H1 (cell line): ENCODE measurements around the gene PCDH9. TPM values are rescaled to one million over a fixed set of nuclear protein-coding genes. Genes with fewer than 3 reads are reported as not detected.

Experiments
- CTCF ChIA-PET: fragments of 300-600 bp; sonication (Branson Sonifier 250); formaldehyde crosslinking; loops from one replicate; lab custom pipeline; 2021; ENCODE audit not compliant: partially characterized antibody; lab: Charles Lee
- POLR2A ChIA-PET: fragments of 300-600 bp; sonication (Branson Sonifier 250); formaldehyde crosslinking; loops from one replicate; lab custom pipeline; 2021; ENCODE audit warnings: inconsistent platforms; ENCODE audit not compliant: partially characterized antibody; lab: Charles Lee
- DNase-seq, 2 experiments: peaks; one replicate each; pipeline versions ENCODE4 v3.0.0 to v3.0.0-alpha.2; 2010 to 2022; ENCODE audit warnings: low spot score in 2 of 2, low read depth in 1 of 2, mixed read lengths in 1 of 2
- FAIRE-seq: peaks from 2 replicates; lab custom pipeline; 2011; peaks lifted over from hg19 to GRCh38; lab: Jason Lieb, UNC
- H2AFZ ChIP-seq: 2 replicates; pipeline ENCODE4 v1.8.1; 2012; ENCODE audit warnings: low read length, inconsistent platforms
- H2AK5ac ChIP-seq: 2 replicates; pipeline ENCODE4 v1.6.1; 2013; ENCODE audit warnings: low read depth, low read length
- H2BK120ac ChIP-seq: replicated peaks from 2 replicates; pipeline ENCODE3; 2013; ENCODE audit warnings: low read depth, low read length, inconsistent platforms
- H2BK12ac ChIP-seq: 2 replicates; pipeline ENCODE4 v1.6.1; 2013; ENCODE audit warnings: low read depth, low read length
- H2BK15ac ChIP-seq: 2 replicates; pipeline ENCODE4 v1.6.1; 2013; ENCODE audit warnings: low read length
- H2BK20ac ChIP-seq: 2 replicates; pipeline ENCODE4 v1.6.1; 2013; ENCODE audit warnings: low read length
- H2BK5ac ChIP-seq: 2 replicates; pipeline ENCODE4 v1.6.1; 2013; ENCODE audit warnings: low read depth, low read length
- H3K14ac ChIP-seq: 2 replicates; pipeline ENCODE4 v1.6.1; 2013; ENCODE audit warnings: inconsistent platforms; ENCODE audit not compliant: insufficient read length
- H3K18ac ChIP-seq: 2 replicates; pipeline ENCODE4 v1.6.1; 2013; ENCODE audit warnings: low read length; ENCODE audit errors: extremely low read depth
- H3K23ac ChIP-seq: 2 replicates; pipeline ENCODE4 v1.6.1; 2013; ENCODE audit warnings: inconsistent platforms; ENCODE audit not compliant: insufficient read length
- H3K23me2 ChIP-seq: 2 replicates; pipeline ENCODE4 v1.6.1; 2013; ENCODE audit warnings: low read depth, low read length
- H3K27ac ChIP-seq: 2 replicates; pipeline ENCODE4 v1.6.1; 2011; ENCODE audit warnings: low read depth, low read length, inconsistent platforms
- H3K27me3 ChIP-seq, 4 experiments: replicated peaks in 1 of 4; 1 replicate in 1 of 4; 2 replicates in 3 of 4; pipeline versions ENCODE4 v1.6.1 to v1.8.1; 2011 to 2013; ENCODE audit warnings: low read length in 3 of 4, mild to moderate bottlenecking in 3 of 4, inconsistent platforms in 2 of 4, mixed read lengths in 2 of 4, moderate library complexity in 1 of 4; ENCODE audit not compliant: control insufficient read depth in 3 of 4, insufficient read depth in 3 of 4; ENCODE audit errors: extremely low read depth in 1 of 4
- H3K36me3 ChIP-seq, 4 experiments: 2 replicates each; pipeline versions ENCODE4 v1.6.1 to v1.8.1; 2011 to 2013; ENCODE audit warnings: mild to moderate bottlenecking in 4 of 4, low read length in 3 of 4, moderate library complexity in 2 of 4, control low read depth in 1 of 4, inconsistent platforms in 1 of 4; ENCODE audit not compliant: insufficient read depth in 4 of 4, control insufficient read depth in 2 of 4
- H3K4ac ChIP-seq: replicated peaks from 2 replicates; pipeline ENCODE3; 2013; ENCODE audit warnings: low read length, low read depth, mixed read lengths, inconsistent platforms; ENCODE audit not compliant: insufficient read length
- H3K4me1 ChIP-seq, 4 experiments: replicated peaks in 1 of 4; 1 replicate in 1 of 4; 2 replicates in 3 of 4; pipeline versions ENCODE4 v1.6.1 to v1.8.1; 2011 to 2013; ENCODE audit warnings: low read length in 3 of 4, inconsistent platforms in 2 of 4, mixed read lengths in 1 of 4; ENCODE audit not compliant: insufficient read depth in 4 of 4, control insufficient read depth in 3 of 4
- H3K4me2 ChIP-seq, 2 experiments: 2 replicates each; pipeline versions ENCODE4 v1.6.1 to v1.8.1; 2011 to 2013; ENCODE audit warnings: low read depth in 2 of 2, low read length in 2 of 2, control low read depth in 1 of 2, inconsistent platforms in 1 of 2, mild to moderate bottlenecking in 1 of 2; ENCODE audit not compliant: insufficient read depth in 1 of 2
- H3K4me3 ChIP-seq, 4 experiments: fragments of 200-600, 300-600 bp in 1 of 4; sonication (generic), shearing (Covaris generic), sonication (Bioruptor Twin) in 1 of 4; 2 replicates each; pipeline versions ENCODE4 v1.5.1 to v1.8.1; 2011 to 2016; ENCODE audit warnings: low read length in 4 of 4, low read depth in 3 of 4, control low read depth in 2 of 4, inconsistent platforms in 2 of 4, mild to moderate bottlenecking in 2 of 4, mixed read lengths in 1 of 4, moderate library complexity in 1 of 4; ENCODE audit not compliant: insufficient read depth in 2 of 4; ENCODE audit errors: extremely low read depth in 1 of 4
- H3K56ac ChIP-seq: replicated peaks from 2 replicates; pipeline ENCODE3; 2013; ENCODE audit warnings: low read depth, mild to moderate bottlenecking, mixed read lengths, low read length, inconsistent platforms; ENCODE audit not compliant: insufficient read length
- H3K79me1 ChIP-seq: 2 replicates; pipeline ENCODE4 v1.6.1; 2013; ENCODE audit warnings: low read depth, low read length, control low read depth
- H3K79me2 ChIP-seq, 2 experiments: 2 replicates each; pipeline versions ENCODE4 v1.6.1 to v1.8.1; 2012 to 2013; ENCODE audit warnings: low read length in 2 of 2, mild to moderate bottlenecking in 2 of 2, inconsistent platforms in 1 of 2; ENCODE audit not compliant: insufficient read depth in 2 of 2, control insufficient read depth in 1 of 2
- H3K9ac ChIP-seq, 4 experiments: replicated peaks in 1 of 4; 1 replicate in 1 of 4; 2 replicates in 3 of 4; pipeline versions ENCODE4 v1.6.1 to v1.8.1; 2011 to 2013; ENCODE audit warnings: low read depth in 3 of 4, low read length in 3 of 4, control low read depth in 2 of 4, mild to moderate bottlenecking in 2 of 4, moderate library complexity in 2 of 4, inconsistent platforms in 1 of 4; ENCODE audit errors: extremely low read depth in 1 of 4
- H3K9me3 ChIP-seq, 2 experiments: 2 replicates each; pipeline versions ENCODE4 v1.6.1 to v1.8.1; 2012 to 2013; ENCODE audit warnings: mild to moderate bottlenecking in 2 of 2, moderate library complexity in 2 of 2, control low read depth in 1 of 2, inconsistent platforms in 1 of 2, low read depth in 1 of 2, low read length in 1 of 2, mixed read lengths in 1 of 2; ENCODE audit not compliant: insufficient read depth in 2 of 2
- H4K20me1 ChIP-seq, 2 experiments: replicated peaks in 1 of 2; 2 replicates each; pipeline versions ENCODE3 to v1.8.1; 2011 to 2013; ENCODE audit warnings: inconsistent platforms in 2 of 2, low read length in 2 of 2, mild to moderate bottlenecking in 1 of 2; ENCODE audit not compliant: insufficient read depth in 2 of 2, control insufficient read depth in 1 of 2
- H4K5ac ChIP-seq: 2 replicates; pipeline ENCODE4 v1.6.1; 2013; ENCODE audit warnings: low read length, low read depth, mixed read lengths, inconsistent platforms; ENCODE audit not compliant: insufficient read length
- H4K8ac ChIP-seq: 2 replicates; pipeline ENCODE4 v1.8.0; 2013; ENCODE audit warnings: mild to moderate bottlenecking, moderate library complexity, low read length, inconsistent platforms; ENCODE audit not compliant: insufficient read depth; ENCODE audit errors: extremely low read depth
- H4K91ac ChIP-seq: replicated peaks from 2 replicates; pipeline ENCODE3; 2013; ENCODE audit warnings: low read length, mixed read lengths, inconsistent platforms; ENCODE audit not compliant: insufficient read length
- BCL11A ChIP-seq, 2 experiments: IDR thresholded peaks; one replicate each; pipeline ENCODE4 v1.6.1; 2011; ENCODE audit warnings: low read depth in 2 of 2, low read length in 2 of 2, mild to moderate bottlenecking in 2 of 2
- FOSL1 ChIP-seq: IDR thresholded peaks from 2 replicates; pipeline ENCODE4 v1.6.1; 2011; ENCODE audit warnings: mild to moderate bottlenecking, low read depth, low read length, moderate library complexity; ENCODE audit not compliant: insufficient read depth
- HDAC2 ChIP-seq, 2 experiments: fragments of 300-600 bp in 1 of 2; sonication (generic) in 1 of 2; IDR thresholded peaks; 2 replicates each; pipeline ENCODE4 v1.6.1; 2011 to 2012; ENCODE audit warnings: low read depth in 2 of 2, low read length in 2 of 2, mild to moderate bottlenecking in 2 of 2, moderate library complexity in 2 of 2, borderline replicate concordance in 1 of 2, inconsistent platforms in 1 of 2
- HDAC6 ChIP-seq: IDR thresholded peaks from one replicate; pipeline ENCODE4 v1.7.1; 2012; ENCODE audit warnings: low read depth, mild to moderate bottlenecking, inconsistent platforms, low read length, moderate library complexity
- NRF1 ChIP-seq: IDR thresholded peaks from 2 replicates; pipeline ENCODE4 v1.6.1; 2011; ENCODE audit warnings: mild to moderate bottlenecking, low read depth, low read length, improper control_type of control experiment
- SP4 ChIP-seq: IDR thresholded peaks from 2 replicates; pipeline ENCODE4 v1.6.1; 2012; ENCODE audit warnings: low read length, inconsistent platforms
- TEAD4 ChIP-seq: IDR thresholded peaks from 2 replicates; pipeline ENCODE4 v1.6.1; 2012; ENCODE audit warnings: low read depth, low read length, inconsistent platforms, mixed read lengths
- polyA plus RNA-seq, 7 experiments: library from polyadenylated mRNA; depleted of rRNA in 3 of 7; stranded (reverse) in 5 of 7; unstranded in 2 of 7; fragments of >200 nt in 5 of 7; fragments of 200-250 nt in 2 of 7; gene quantifications; 1 replicate in 5 of 7; 2 replicates in 1 of 7; 4 replicates in 1 of 7; pipeline versions ENCODE4 v1.2.1 to v1.2.3, GENCODE V29; 2011 to 2013; ENCODE audit warnings: missing spikeins in 2 of 7, mixed read lengths in 2 of 7
- total RNA-seq: library from RNA; stranded (reverse); fragmentation: NEBNext Ultra II Directional; extraction: Animal tissue kit (Norgen Biotek cat#: 25700); gene quantifications from 2 replicates; pipeline ENCODE4 v1.2.1, GENCODE V29; 2021
- TF ChIP-seq, protein P1 (sequence below): IDR thresholded peaks from 2 replicates; pipeline ENCODE4 v1.6.1; 2012; ENCODE audit warnings: low read length, inconsistent platforms

The PCDH9 gene
- total and polyA plus RNA-seq, 2 of the 8 experiments (the other 6 are each of a cell fraction or from before 2014, with no cell fraction given) = 0.12 to 0.60 TPM

DNA sequence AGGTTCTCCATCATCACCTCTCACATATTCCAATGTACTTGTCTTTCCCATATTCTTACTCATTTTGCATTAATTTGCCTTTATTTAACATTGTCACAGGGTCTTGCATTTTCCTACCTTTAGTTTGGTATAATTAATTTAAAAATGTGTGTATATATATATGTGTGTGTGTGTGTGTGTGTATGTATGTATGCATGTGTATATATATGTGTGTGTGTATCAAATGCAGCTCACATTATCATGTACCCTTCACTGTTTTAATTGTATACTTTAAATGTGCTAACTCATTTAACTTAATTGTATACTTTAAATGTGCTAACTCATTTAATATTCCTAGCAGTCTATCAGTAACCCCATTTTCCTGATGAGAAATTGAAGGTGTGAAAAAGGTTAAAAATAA is 104.5 kb downstream of the PCDH9 start:
- Histone ChIP-seq H2BK15ac (no peak overlapping the region), H3K4me1 (peaks cover 0 to 5% (median 2%) of the 10 kb centered on the region in 4 experiments; a peak in 2 of 7 replicates), H3K9ac (no peak overlapping the region), H4K20me1 (no peaks in the 10 kb centered on the region), H2BK5ac (no peak overlapping the region)
- DNase-seq = no peak
- TF ChIP-seq, protein P1, sequence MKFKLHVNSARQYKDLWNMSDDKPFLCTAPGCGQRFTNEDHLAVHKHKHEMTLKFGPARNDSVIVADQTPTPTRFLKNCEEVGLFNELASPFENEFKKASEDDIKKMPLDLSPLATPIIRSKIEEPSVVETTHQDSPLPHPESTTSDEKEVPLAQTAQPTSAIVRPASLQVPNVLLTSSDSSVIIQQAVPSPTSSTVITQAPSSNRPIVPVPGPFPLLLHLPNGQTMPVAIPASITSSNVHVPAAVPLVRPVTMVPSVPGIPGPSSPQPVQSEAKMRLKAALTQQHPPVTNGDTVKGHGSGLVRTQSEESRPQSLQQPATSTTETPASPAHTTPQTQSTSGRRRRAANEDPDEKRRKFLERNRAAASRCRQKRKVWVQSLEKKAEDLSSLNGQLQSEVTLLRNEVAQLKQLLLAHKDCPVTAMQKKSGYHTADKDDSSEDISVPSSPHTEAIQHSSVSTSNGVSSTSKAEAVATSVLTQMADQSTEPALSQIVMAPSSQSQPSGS = no peak
- TF ChIP-seq HDAC6 = no peak
- TF ChIP-seq NRF1 = no peak
- TF ChIP-seq TEAD4 = no peak
- no peak for TF ChIP-seq SP4
- TF ChIP-seq BCL11A (IDR thresholded peaks at IDR 0.05; ENCODE audit: low read depth in 2 of 2, low read length in 2 of 2) = no peak
- no peak for TF ChIP-seq FOSL1
- TF ChIP-seq HDAC2 (IDR thresholded peaks at IDR 0.05; ENCODE audit: borderline replicate concordance in 1 of 2, low read depth in 2 of 2, low read length in 2 of 2) = no peak
- TF ChIP-seq, all 59 proteins: peak for 0
- Histone ChIP-seq H3K9me3 (no peaks in the 10 kb centered on the region), H2AK5ac (no peak overlapping the region), H3K14ac (no peak overlapping the region), H3K56ac (no peak overlapping the region), H4K91ac (no peak overlapping the region), H3K4me2 (no peak overlapping the region), H3K23ac (no peak overlapping the region), H2BK120ac (no peak overlapping the region), H3K27me3 (no peaks in the 10 kb centered on the region), H2BK12ac (no peak overlapping the region), H3K4ac (no peak overlapping the region), H4K5ac (no peak overlapping the region), H3K23me2 (no peaks in the 10 kb centered on the region), H2BK20ac (no peak overlapping the region), H3K27ac (no peak overlapping the region), H3K18ac (no peak overlapping the region), H3K79me2 (no peaks in the 10 kb centered on the region), H4K8ac (no peak overlapping the region), H3K79me1 (no peaks in the 10 kb centered on the region), H3K4me3 (no peak overlapping the region), H2AFZ (no peak overlapping the region), H3K36me3 (no peaks in the 10 kb centered on the region)
- FAIRE-seq = no peak
- ChIA-PET POLR2A (no interaction called here), CTCF (no interaction called here)
